Neural progenitor cell (in vitro differentiated cells): ENCODE data around the gene PTPRC. TPM values are rescaled to one million over a fixed set of nuclear protein-coding genes. Genes with fewer than 3 reads are reported as not detected.

Experiments used
- DNase-seq: peaks from one replicate; pipeline ENCODE4 v3.0.0-alpha.2; 2016; ENCODE audit warnings: low spot score
- H2AFZ ChIP-seq: fragments of 200-600 bp; sonication (generic); replicated peaks from 2 replicates; pipeline ENCODE4 v1.6.1; 2016; ENCODE audit warnings: antibody characterized with exemption
- H3F3A ChIP-seq: fragments of 200-600 bp; sonication (generic); 2 replicates; pipeline ENCODE4 v1.6.1; 2016; ENCODE audit warnings: antibody characterized with exemption, low read depth
- H3K27ac ChIP-seq: fragments of 200-600 bp; sonication (generic); 2 replicates; pipeline ENCODE4 v1.5.1; 2016; ENCODE audit warnings: mild to moderate bottlenecking
- H3K27me3 ChIP-seq: fragments of 200-600 bp; sonication (generic); 2 replicates; pipeline ENCODE4 v1.6.1; 2016; ENCODE audit warnings: mild to moderate bottlenecking, moderate library complexity
- H3K36me3 ChIP-seq: fragments of 200-600 bp; sonication (generic); 2 replicates; pipeline ENCODE4 v1.5.1; 2016
- H3K4me1 ChIP-seq: fragments of 200-600 bp; sonication (generic); 2 replicates; pipeline ENCODE4 v1.6.1; 2016; ENCODE audit warnings: mixed run types
- H3K4me2 ChIP-seq: fragments of 200-600 bp; sonication (generic); 2 replicates; pipeline ENCODE4 v1.6.1; 2016
- H3K4me3 ChIP-seq: fragments of 200-600 bp; sonication (generic); 2 replicates; pipeline ENCODE4 v1.5.1; 2016
- H3K79me2 ChIP-seq: fragments of 200-600 bp; sonication (generic); 2 replicates; pipeline ENCODE4 v1.6.1; 2016; ENCODE audit warnings: low read depth
- H3K9ac ChIP-seq: fragments of 200-600 bp; sonication (generic); 2 replicates; pipeline ENCODE4 v1.6.1; 2016
- H3K9me3 ChIP-seq: fragments of 200-600 bp; sonication (generic); 2 replicates; pipeline ENCODE4 v1.5.1; 2016; ENCODE audit warnings: low read depth
- H4K20me1 ChIP-seq: fragments of 200-600 bp; sonication (generic); 2 replicates; pipeline ENCODE4 v1.6.1; 2016; ENCODE audit warnings: low read depth
- H3K27ac Mint-ChIP-seq: 3 replicates; pipeline ENCODE4 v1.8.0; 2021; ENCODE audit warnings: mixed read lengths
- H3K27me3 Mint-ChIP-seq: 2 replicates; pipeline ENCODE4 v1.8.0; 2022; ENCODE audit warnings: low read depth, mild to moderate bottlenecking, inconsistent platforms, moderate library complexity, mixed read lengths; ENCODE audit not compliant: insufficient read depth
- H3K36me3 Mint-ChIP-seq: 3 replicates; pipeline ENCODE4 v1.8.0; 2021; ENCODE audit warnings: mixed read lengths
- H3K4me1 Mint-ChIP-seq: 3 replicates; pipeline ENCODE4 v1.8.0; 2021; ENCODE audit warnings: mixed read lengths
- H3K4me3 Mint-ChIP-seq: 3 replicates; pipeline ENCODE4 v1.8.0; 2021; ENCODE audit warnings: mild to moderate bottlenecking, moderate library complexity, mixed read lengths
- H3K9me3 Mint-ChIP-seq: 3 replicates; pipeline ENCODE4 v1.8.0; 2020; ENCODE audit warnings: mixed read lengths
- CTCF ChIP-seq: fragments of 200-600 bp; sonication (generic); IDR thresholded peaks from 2 replicates; pipeline ENCODE4 v1.5.1; 2017; ENCODE audit warnings: antibody characterized with exemption, mild to moderate bottlenecking
- EZH2 ChIP-seq: fragments of 200-600 bp; sonication (generic); IDR thresholded peaks from 2 replicates; pipeline ENCODE4 v1.6.1; 2017; ENCODE audit warnings: antibody characterized with exemption, mild to moderate bottlenecking, moderate library complexity
- EZH2phosphoT487 ChIP-seq: fragments of 200-600 bp; sonication (generic); IDR thresholded peaks from 2 replicates; pipeline ENCODE4 v1.6.1; 2017; ENCODE audit warnings: antibody characterized with exemption
- total RNA-seq: library from RNA; depleted of rRNA; stranded (reverse); fragments of >200 nt; gene quantifications from 2 replicates; pipeline ENCODE4 v1.2.3, GENCODE V29; 2015; ENCODE audit warnings: low replicate concordance

Gene PTPRC
- not detected in 2 replicates for total RNA-seq

DNA sequence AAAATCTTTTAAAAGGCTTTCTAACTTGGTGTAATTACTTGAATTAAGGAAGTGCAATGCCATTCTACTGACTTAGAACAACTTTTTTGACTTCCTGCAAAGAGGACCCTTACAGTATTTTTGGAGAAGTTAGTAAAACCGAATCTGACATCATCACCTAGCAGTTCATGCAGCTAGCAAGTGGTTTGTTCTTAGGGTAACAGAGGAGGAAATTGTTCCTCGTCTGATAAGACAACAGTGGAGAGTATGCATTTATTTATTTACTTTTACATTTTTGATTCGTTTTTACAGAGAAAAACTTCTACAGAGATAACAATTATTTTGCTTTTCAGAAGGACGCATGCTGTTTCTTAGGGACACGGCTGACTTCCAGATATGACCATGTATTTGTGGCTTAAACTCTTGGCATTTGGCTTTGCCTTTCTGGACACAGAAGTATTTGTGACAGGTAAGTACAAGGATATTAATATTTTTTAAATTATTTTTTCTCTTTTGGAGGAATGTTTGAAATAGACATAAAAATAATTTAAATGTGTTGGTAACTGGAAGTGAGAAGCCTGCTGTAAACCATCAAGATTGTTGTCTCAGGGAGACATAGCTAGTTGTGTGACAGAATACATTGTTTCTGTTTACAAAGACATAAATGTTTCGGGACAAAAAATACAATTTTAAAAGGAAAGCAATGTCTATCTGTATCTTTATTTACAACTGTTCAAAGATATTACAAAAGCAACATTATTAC, at the start of gene PTPRC:
Gene PTPRC, plus strand, starts transcription at position 147 of the 742 bp plus-strand sequence. Its CDS starts 229 bp downstream, at position 376.
- peaks cover 5% of the 10 kb centered on the region for H3K4me1 Mint-ChIP-seq

GRCh38 chr1:198590454-198590853, 48.4 kb upstream of the PTPRC start:
- H2AFZ ChIP-seq: no peak overlapping the region

More for the DNA sequence above, at the start of gene PTPRC:
- no peaks in the 10 kb centered on the region for H3F3A ChIP-seq
- no peaks in the 10 kb centered on the region for H3K9me3 ChIP-seq
- no peak within 1 kb of the TSS for H3K4me3 ChIP-seq
- H3K27ac ChIP-seq: no peak within 1 kb of the TSS
- no peak within 1 kb of the TSS for H3K4me2 ChIP-seq
- TF ChIP-seq CTCF (no peak), EZH2phosphoT487 (no peak), EZH2 (no peak)
- no peak within 1 kb of the TSS for H2AFZ ChIP-seq
- no peaks in the 10 kb centered on the region for H3K4me1 ChIP-seq
- no peaks in the 10 kb centered on the region for H3K27me3 ChIP-seq
- H3K9ac ChIP-seq: no peak within 1 kb of the TSS
- H3K79me2 ChIP-seq: no peaks in the 10 kb centered on the region
- Mint-ChIP-seq H3K9me3 (no peaks in the 10 kb centered on the region), H3K27me3 (no peaks in the 10 kb centered on the region), H3K36me3 (no peaks in the 10 kb centered on the region), H3K27ac (no peak within 1 kb of the TSS), H3K4me3 (no peak within 1 kb of the TSS)
- H3K36me3 ChIP-seq: no peaks in the 10 kb centered on the region
- DNase-seq: no peak
- no peaks in the 10 kb centered on the region for H4K20me1 ChIP-seq

DNA sequence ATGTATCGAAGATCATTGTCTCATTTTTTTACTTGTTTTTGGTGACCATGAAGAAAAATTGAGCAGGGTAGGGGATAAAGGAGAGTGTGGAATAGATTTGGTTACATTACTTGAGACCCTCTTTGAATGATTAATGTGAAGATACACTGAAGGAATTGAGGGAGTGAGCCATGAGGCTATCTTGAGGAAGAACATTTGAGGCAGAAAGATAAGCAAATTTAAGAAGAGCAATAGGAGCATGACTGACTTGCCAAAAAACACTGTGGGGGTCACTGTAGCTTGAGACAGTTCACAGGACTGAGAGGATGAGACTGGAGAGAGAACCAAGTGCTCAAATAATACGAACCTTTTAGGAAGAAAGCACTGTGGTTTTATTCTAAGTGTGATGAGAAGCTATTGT, 43.1 kb upstream of the PTPRC start:
- Mint-ChIP-seq H3K9me3 (peaks cover 3% of the 10 kb centered on the region), H3K36me3 (no peaks in the 10 kb centered on the region), H3K4me1 (no peaks in the 10 kb centered on the region), H3K27me3 (no peaks in the 10 kb centered on the region), H3K4me3 (no peak overlapping the region), H3K27ac (no peak overlapping the region)
- H3K9ac ChIP-seq: no peak overlapping the region
- no peaks in the 10 kb centered on the region for H3K36me3 ChIP-seq
- TF ChIP-seq EZH2phosphoT487: no peak
- no peak for TF ChIP-seq EZH2
- no peak for TF ChIP-seq CTCF
- DNase-seq: no peak
- H3K4me3 ChIP-seq: no peak overlapping the region
- no peaks in the 10 kb centered on the region for H3K4me1 ChIP-seq
- H3K79me2 ChIP-seq: no peaks in the 10 kb centered on the region
- no peak overlapping the region for H3K27ac ChIP-seq
- no peak overlapping the region for H3K4me2 ChIP-seq
- peak overlapping the region; percentile 19 for H2AFZ ChIP-seq
- no peaks in the 10 kb centered on the region for H3F3A ChIP-seq
- H4K20me1 ChIP-seq: no peaks in the 10 kb centered on the region
- no peaks in the 10 kb centered on the region for H3K27me3 ChIP-seq
- H3K9me3 ChIP-seq: no peaks in the 10 kb centered on the region

More at GRCh38 chr1:198590454-198590853, 48.4 kb upstream of the PTPRC start:
- H3K27me3 Mint-ChIP-seq: no peaks in the 10 kb centered on the region
- TF ChIP-seq EZH2: no peak
- TF ChIP-seq CTCF: no peak
- TF ChIP-seq EZH2phosphoT487: no peak
- peaks cover 19% of the 10 kb centered on the region for H3K9me3 Mint-ChIP-seq
- Histone ChIP-seq H3K9ac (no peak overlapping the region), H3K9me3 (no peaks in the 10 kb centered on the region), H3K27ac (no peak overlapping the region), H3F3A (no peaks in the 10 kb centered on the region), H3K79me2 (no peaks in the 10 kb centered on the region), H4K20me1 (no peaks in the 10 kb centered on the region), H3K4me3 (no peak overlapping the region), H3K27me3 (no peaks in the 10 kb centered on the region), H3K36me3 (no peaks in the 10 kb centered on the region), H3K4me1 (no peaks in the 10 kb centered on the region), H3K4me2 (no peak overlapping the region)
- H3K4me1 Mint-ChIP-seq: no peaks in the 10 kb centered on the region
- H3K36me3 Mint-ChIP-seq: peaks cover 2% of the 10 kb centered on the region
- no peak for DNase-seq
- H3K27ac Mint-ChIP-seq: no peak overlapping the region
- H3K4me3 Mint-ChIP-seq: no peak overlapping the region
